Measurements from ENCODE around the gene MRPS25. TPM values are rescaled to one million over a fixed set of nuclear protein-coding genes. Genes with fewer than 3 reads are reported as not detected.

MRPS25 gene
- total RNA-seq, 1 donor from 2014 or later: 56.4 TPM

DNA sequence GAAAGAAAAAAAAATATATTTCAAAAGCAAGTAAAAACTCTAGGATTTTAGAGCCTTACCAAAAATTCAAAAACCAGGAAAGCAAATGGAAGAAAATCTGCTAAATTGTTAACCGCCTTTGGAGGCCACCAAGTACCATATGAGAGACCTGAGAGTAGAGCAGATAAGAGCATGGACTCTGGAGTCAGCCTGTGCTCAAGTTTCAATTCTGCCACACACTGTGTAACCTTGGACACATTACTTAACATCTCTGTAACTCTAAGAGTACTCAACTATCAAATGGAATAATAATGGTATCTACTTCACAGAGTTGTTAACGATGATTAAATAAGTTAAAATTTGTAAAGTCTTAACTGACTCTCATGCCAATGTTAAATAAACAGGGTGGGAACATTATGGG is 21.1 kb upstream of the MRPS25 start:
- no peak for ATAC-seq
- DNase-seq (ENCODE audit: low spot score): no peak

GRCh38 chr3:15083252-15083651 is 18.1 kb upstream of the MRPS25 start:
- peak; percentile 34 for ATAC-seq
- DNase-seq (ENCODE audit: low spot score): no peak

DNA sequence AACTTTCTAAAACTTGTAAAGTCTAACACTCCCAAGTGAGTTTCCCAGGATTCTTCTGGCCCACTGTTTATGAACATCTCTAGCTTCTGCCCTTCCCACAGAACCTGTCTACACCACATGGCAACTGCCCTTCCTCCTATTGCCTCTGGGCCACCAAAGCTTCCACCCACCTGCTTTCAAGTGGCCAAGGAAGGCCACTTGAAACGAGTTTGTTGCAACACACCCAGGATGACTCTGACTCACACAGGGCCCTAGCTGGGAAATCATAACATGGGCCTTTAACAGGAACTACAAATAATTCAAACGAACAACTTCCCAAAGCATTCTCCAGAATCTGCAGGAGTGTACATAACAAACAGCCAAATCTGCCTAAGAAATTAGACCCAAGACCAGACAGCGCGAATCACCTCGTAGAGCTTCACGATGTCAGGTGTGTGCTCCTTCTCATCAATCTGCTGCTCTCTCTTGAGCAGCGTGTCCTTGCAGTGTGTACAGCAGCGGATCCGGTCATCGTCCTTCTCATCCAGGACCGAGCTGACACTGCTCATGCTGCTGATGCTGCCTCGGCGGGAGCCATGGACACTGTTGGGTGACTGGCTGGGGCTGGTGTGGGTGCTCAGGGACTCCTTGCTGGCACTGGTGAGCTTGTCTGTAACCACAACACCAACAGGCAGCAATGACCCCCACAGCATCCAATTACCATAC is 17.0 kb upstream of the MRPS25 start:
- ATAC-seq: no peak
- DNase-seq (ENCODE audit: low spot score): no peak

DNA sequence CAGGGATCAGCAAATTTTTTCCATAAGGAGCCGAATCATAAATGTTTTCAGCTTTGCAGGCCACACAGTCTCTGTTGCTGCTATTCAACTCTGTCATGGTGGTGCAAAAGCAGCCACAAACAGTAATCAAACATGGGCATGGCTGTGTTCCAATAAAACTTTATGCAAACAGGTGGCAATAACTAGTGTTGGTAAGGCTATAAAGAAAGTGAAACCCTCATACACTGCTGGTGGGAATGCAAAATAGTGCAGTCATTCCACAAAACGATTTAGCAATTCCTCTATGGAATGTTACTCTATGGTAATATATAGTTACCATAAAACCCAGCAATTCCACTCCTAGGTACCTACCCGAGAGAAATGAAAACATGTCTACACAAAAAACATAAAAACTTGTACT is 14.0 kb upstream of the MRPS25 start:
- DNase-seq (ENCODE audit: low spot score): no peak
- ATAC-seq: peak; percentile 50

- ATAC-seq (no peak), DNase-seq (ENCODE audit: low spot score) (no peak)
Measured at GRCh38 chr3:15074500-15074899, 9.4 kb upstream of the MRPS25 start.

DNA sequence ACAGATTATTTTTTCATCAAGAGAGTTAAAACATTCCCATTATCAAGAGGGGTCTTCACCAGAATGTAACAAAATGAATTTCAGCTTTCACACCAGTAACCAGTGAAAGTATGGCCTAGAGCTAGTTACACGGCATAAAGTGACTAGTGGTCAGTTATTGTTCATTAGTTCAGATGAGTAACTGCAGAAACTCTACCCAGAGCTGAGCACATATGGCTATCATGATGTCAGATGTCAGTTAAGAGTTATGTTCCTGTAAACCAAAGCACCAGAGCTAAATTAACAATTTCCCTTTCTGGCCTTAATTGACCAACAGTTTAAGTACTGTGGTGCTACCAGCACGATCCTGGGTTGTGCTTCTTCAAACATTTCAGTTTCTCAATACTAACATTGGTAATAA is 6.6 kb upstream of the MRPS25 start:
- DNase-seq (ENCODE audit: low spot score): no peak
- no peak for ATAC-seq

DNA sequence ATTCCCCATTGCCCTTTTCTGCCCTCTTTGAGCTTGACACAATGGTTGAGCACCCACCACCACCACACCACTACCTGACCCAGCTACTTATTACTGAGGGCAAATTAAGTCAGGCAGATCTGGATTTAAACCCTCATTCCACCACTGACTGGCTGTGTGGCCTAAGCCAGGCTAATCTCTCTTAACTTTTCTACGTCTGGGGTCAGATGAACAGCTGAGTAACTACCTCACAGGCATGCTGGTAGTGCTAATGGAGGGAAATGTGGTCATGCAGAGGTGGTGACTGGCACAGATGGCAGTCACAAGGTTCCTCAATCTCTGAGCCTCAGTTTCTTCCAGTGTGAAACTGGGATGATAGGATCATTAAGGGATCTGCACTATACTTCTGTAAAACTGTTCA is 4.3 kb upstream of the MRPS25 start:
- DNase-seq (ENCODE audit: low spot score): no peak
- no peak for ATAC-seq

- ATAC-seq: no peak
Measured at GRCh38 chr3:15066467-15066866, 1.4 kb upstream of the MRPS25 start.

GRCh38 chr3:15065550-15066007 is 464 bp upstream of the MRPS25 start:
- ATAC-seq (no peak), DNase-seq (ENCODE audit: low spot score) (no peak)

More at GRCh38 chr3:15066467-15066866, 1.4 kb upstream of the MRPS25 start:
- no peak for DNase-seq (ENCODE audit: low spot score)

GRCh38 chr3:15064299-15064834 is 748 bp downstream of the MRPS25 start:
- no peak for DNase-seq (ENCODE audit: low spot score)
- peak; percentile 42 for ATAC-seq

DNA sequence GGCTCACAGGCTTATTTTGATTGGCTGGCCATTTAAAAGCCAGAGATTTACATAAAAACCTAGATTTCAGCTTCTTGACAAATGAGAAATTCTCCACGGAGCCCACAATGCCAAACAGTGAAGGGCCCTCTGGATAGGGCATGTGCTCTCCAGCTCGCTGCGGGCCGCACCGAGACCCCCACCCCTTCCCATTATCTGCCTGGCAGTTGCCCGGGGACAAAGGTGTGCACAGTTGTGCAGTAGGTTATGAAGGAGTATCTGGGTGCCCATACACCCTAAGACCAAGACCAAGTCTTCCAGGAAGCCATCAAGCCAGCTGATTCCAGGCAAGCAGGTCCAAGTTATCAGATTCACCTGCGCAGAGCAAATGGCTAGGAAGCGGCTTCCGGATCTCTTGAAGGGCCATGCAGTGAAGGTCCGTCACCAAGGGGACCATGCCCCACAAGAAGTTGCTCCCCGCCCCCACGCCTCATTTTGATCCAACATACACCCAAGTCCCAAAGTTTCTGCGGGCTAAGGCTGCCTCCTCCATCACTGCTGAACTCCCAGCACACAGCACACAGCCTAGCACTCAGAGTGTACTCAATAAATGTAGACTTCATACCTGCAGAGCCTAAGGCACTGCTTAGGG is 1.3 kb downstream of the MRPS25 start:
- ATAC-seq (peak; percentile 3), DNase-seq (ENCODE audit: low spot score) (no peak)

DNA sequence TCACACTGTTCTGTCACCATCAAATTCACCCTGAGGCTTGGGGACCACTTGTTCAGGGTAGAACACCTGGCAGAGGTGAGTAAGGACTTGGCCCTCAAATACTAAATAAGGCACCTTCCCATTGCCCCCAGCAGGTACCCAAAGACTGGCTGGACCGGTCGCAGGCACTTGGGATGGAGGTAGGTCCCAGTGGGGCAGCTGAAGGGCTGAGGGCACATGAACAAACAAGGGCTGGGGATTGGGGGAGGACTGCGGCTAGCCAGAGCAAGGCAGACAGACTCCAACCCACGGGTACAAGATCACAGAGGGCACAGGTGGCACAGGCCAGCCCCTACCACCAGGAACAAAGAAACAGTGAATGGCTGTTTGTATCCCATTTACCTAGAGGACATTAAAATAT is 1.9 kb downstream of the MRPS25 start:
- peak; percentile 28 for ATAC-seq
- no peak for DNase-seq (ENCODE audit: low spot score)

- ATAC-seq: no peak
- DNase-seq (ENCODE audit: low spot score): no peak
Measured at GRCh38 chr3:15060029-15060428, 5.1 kb downstream of the MRPS25 start.

GRCh38 chr3:15056676-15057404 is 8.3 kb downstream of the MRPS25 start:
- no peak for ATAC-seq
- no peak for DNase-seq (ENCODE audit: low spot score)

DNA sequence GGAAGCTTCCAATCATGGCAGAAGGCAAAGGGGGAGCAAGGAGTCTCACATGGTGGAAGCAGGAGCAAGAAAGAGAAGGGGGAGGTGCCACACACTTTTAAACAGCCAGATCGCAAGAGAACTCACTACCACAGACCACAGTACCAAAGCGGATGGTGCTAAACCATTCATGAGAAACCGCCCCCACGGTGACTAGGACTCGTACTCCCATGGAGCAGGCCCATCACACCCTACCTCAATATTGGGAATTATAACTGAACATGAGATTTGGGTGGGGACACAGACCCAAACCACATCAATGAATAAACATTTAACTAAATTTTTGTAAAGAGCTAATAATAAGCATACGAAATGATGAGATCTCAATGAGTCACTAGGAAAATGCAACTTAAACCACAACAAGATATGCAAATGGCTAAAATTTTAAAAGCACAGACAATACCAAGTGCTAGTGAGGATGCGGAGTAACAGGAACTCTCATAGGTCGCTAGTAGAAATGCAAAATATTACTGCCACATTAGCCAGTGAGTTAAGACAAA is 10.0 kb downstream of the MRPS25 start:
- DNase-seq (ENCODE audit: low spot score): no peak
- no peak for ATAC-seq

DNA sequence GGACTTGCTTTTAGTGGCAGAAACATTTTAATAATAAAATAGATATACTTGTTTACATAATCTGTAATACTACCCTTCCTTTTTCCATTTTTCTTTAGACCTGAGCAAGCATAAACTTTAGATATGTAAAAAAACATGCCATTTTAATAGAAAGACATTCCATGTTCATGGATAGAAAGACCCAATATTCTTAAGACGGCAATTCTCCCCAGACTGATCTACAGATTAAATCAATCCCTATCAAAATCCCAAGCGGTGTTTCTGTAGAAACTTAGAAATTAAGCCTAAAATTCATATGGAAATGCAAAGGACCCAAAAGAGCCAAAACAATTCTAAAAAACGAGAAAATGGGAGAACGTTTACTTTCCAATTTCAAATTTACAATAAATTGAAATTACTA is 11.6 kb downstream of the MRPS25 start:
- ATAC-seq: no peak
- no peak for DNase-seq (ENCODE audit: low spot score)

GRCh38 chr3:15052335-15053242 is 12.5 kb downstream of the MRPS25 start:
- DNase-seq (ENCODE audit: low spot score) (no peak), ATAC-seq (no peak)

DNA sequence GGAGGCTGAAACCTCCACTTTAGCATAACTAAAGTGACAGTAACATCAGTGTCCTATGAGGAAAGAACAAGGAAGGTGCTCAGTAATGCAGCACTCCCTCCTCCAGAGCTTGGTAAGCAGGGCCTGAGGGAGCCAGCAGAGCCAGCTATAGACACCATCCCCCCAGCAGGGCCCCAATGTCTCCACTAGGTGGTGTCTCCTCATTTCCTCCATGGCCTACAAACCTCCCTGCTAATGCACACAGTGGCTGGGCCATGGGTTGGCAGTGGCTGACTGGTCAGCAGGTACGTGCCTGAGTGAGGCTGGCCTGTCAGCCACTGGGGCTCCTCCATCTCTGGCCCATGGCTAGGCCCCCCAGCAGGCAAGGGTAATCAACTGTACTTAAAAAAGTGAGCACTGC is 13.6 kb downstream of the MRPS25 start:
- peak; percentile 92 for ATAC-seq
- peak; percentile 58 for DNase-seq (ENCODE audit: low spot score)

DNA sequence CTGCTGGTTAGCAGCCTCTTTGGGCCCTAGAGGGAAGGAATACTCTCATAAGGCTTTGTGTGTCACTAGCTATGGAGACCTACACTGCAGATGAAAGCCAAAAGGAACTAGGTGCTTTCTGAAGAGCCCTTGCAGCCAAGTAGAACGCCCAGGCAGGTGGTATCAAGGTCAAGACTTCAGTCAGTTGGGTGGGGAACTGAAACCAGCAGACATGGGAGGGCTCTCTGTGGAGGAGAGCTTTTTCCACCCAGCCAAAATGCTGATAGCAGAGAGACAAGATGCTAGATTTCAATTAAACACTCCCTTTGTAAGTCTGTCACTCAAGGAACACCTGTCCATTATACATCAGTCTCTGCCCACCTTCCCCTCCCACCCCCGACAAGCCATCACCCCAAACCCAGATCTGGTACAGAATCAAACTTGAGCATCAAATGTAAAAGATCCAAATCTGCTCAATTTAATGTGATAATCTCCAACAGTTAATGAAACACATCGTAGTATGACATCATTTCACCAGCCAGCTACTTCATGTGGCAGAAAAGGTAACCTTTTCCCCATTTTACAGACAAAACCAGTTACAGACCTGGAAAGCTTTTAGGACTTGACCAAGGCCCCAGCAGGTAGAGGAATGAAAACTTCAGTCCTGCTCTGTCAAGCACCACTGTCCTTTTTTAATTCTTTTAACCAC is 14.6 kb downstream of the MRPS25 start:
- no peak for ATAC-seq
- no peak for DNase-seq (ENCODE audit: low spot score)

GRCh38 chr3:15049584-15049983 is 15.5 kb downstream of the MRPS25 start:
- ATAC-seq: peak; percentile 59
- DNase-seq (ENCODE audit: low spot score): no peak

Measured in left lobe of liver (tissue), 2 donors.